GM19463 (cell line): ENCODE measurements around the gene KRTAP12-3.
"Not testable (repeated sequence)": the region's sequence is repeated elsewhere in the genome, so short reads cannot be mapped to it uniquely, and the experiment has no call there.

Experiments used
- ATAC-seq: cut with Tn5 transposase; IDR thresholded peaks from one replicate; pipeline ENCODE4 v1.9.1; 2021; ENCODE audit warnings: mild to moderate bottlenecking, moderate library complexity; ENCODE audit not compliant: unreplicated experiment

The KRTAP12-3 gene

GRCh38 chr21:44627181-44627822 lies 30.4 kb upstream of the KRTAP12-3 start:
- not testable (repeated sequence) for ATAC-seq

- not testable (repeated sequence) for ATAC-seq
Measured at GRCh38 chr21:44627831-44628233, 29.9 kb upstream of the KRTAP12-3 start.

GRCh38 chr21:44628707-44629391 lies 28.9 kb upstream of the KRTAP12-3 start:
- ATAC-seq: no peak

GRCh38 chr21:44630440-44630839 lies 27.3 kb upstream of the KRTAP12-3 start:
- no peak for ATAC-seq

- ATAC-seq: no peak
Measured at GRCh38 chr21:44632067-44632466, 25.7 kb upstream of the KRTAP12-3 start.

GRCh38 chr21:44636209-44637017 lies 21.3 kb upstream of the KRTAP12-3 start:
- ATAC-seq: no peak

GRCh38 chr21:44637018-44637850 lies 20.5 kb upstream of the KRTAP12-3 start, which contains the start of gene KRTAP10-10:
Gene KRTAP10-10 (plus strand): TSS chr21:44637356. CDS start chr21:44637418, 62 bp downstream.
- no peak for ATAC-seq

GRCh38 chr21:44637851-44638348 lies 19.8 kb upstream of the KRTAP12-3 start:
- ATAC-seq: not testable (repeated sequence)

GRCh38 chr21:44638506-44639330 lies 19.0 kb upstream of the KRTAP12-3 start:
- not testable (repeated sequence) for ATAC-seq

GRCh38 chr21:44639331-44639655 lies 18.4 kb upstream of the KRTAP12-3 start:
- no peak for ATAC-seq

- no peak for ATAC-seq
Measured at GRCh38 chr21:44640761-44641160, 17.0 kb upstream of the KRTAP12-3 start.

- no peak for ATAC-seq
Measured at GRCh38 chr21:44643741-44644310, 13.9 kb upstream of the KRTAP12-3 start.

- no peak for ATAC-seq
Measured at GRCh38 chr21:44644878-44645277, 12.9 kb upstream of the KRTAP12-3 start.

GRCh38 chr21:44646366-44647221 lies 11.1 kb upstream of the KRTAP12-3 start, which contains the start of gene KRTAP10-11:
Gene KRTAP10-11 (plus strand): TSS chr21:44646414. CDS start chr21:44646459, 45 bp downstream.
- ATAC-seq: not testable (repeated sequence)

- ATAC-seq: no peak
Measured at GRCh38 chr21:44647222-44647552, 10.5 kb upstream of the KRTAP12-3 start.

- no peak for ATAC-seq
Measured at GRCh38 chr21:44648557-44649311, 9.0 kb upstream of the KRTAP12-3 start.

- ATAC-seq: no peak
Measured at GRCh38 chr21:44649521-44650100, 8.1 kb upstream of the KRTAP12-3 start.
